SU-DHL-6 (cell line): ENCODE data around the gene KLHL30.

ENCODE experiments used
- CTCF ChIP-seq: fragments of 200-600 bp; sonication (generic); IDR thresholded peaks from one replicate; pipeline ENCODE4 v1.5.1; 2017; ENCODE audit warnings: antibody characterized with exemption, mild to moderate bottlenecking, low read length, moderate library complexity; ENCODE audit not compliant: insufficient read depth, poor library complexity, severe bottlenecking
- EZH2phosphoT487 ChIP-seq: fragments of 200-600 bp; sonication (generic), shearing (Covaris generic); conservative IDR thresholded peaks from 2 replicates; pipeline ENCODE4 v1.6.1; 2018; ENCODE audit warnings: mild to moderate bottlenecking, antibody characterized with exemption, low read length, moderate library complexity, mixed read lengths

- TF ChIP-seq CTCF (no peak), EZH2phosphoT487 (no peak)
Observed at GRCh38 chr2:238134393-238134785, 4.1 kb upstream of the KLHL30 start.
